ENCODE measurements around the gene LY86. TPM values are rescaled to one million over a fixed set of nuclear protein-coding genes. Genes with fewer than 3 reads are reported as not detected.

The LY86 gene
- total and polyA plus RNA-seq, 9 of the 15 experiments (the other 6 are each of a cell fraction or from before 2014, with no cell fraction given): 0.08 to 0.20 TPM; not detected in 7

GRCh38 chr6:6654599-6655575 is 66.4 kb downstream of the LY86 start (continued):
- TF ChIP-seq ZNF311 (CRISPR knock-in tag; IDR thresholded peaks at IDR 0.05) (peak; percentile 96), ZNF324 (CRISPR knock-in tag; IDR thresholded peaks at IDR 0.05) (peak; percentile 33; the same call in 1 of the 2 replicates), SIN3B (IDR thresholded peaks at IDR 0.05; ENCODE audit: low read depth) (no peak), ZNF239 (CRISPR knock-in tag; IDR thresholded peaks at IDR 0.05) (peak; percentile 29), RHOXF2B (CRISPR knock-in tag; conservative IDR thresholded peaks at IDR 0.05) (peak; percentile 88; the same call in 1 of the 2 replicates), ETV1 (tag; conservative IDR thresholded peaks at IDR 0.05; ENCODE audit: low read depth) (peak; percentile 90), SMAD3 (CRISPR knock-in tag; conservative IDR thresholded peaks at IDR 0.05) (peak; percentile 82), IFI16 (CRISPR knock-in tag; IDR thresholded peaks at IDR 0.05) (0 out of 2 replicates have a peak, but pooled peaks have one; percentile 37), KLF6 (CRISPR knock-in tag; IDR thresholded peaks at IDR 0.05; ENCODE audit: borderline replicate concordance) (peak; percentile 80; the same call in 1 of the 2 replicates), HINFP (tag; conservative IDR thresholded peaks at IDR 0.05; ENCODE audit: low read depth) (0 out of 2 replicates have a peak, but pooled peaks have one; percentile 12), POLR2H (tag; IDR thresholded peaks at IDR 0.05; ENCODE audit: low read depth) (peak; percentile 73), TBP (optimal IDR thresholded peaks at IDR 0.05; ENCODE audit: low read depth, low read length) (no peak), SRF (CRISPR knock-in tag; IDR thresholded peaks at IDR 0.05) (0 out of 4 replicates have a peak, but pooled peaks of 1 of the 2 experiments have one; percentile 36), KLF13 (tag; IDR thresholded peaks at IDR 0.05; ENCODE audit: borderline replicate concordance, low read depth) (peak; percentile 61; the same call in 1 of the 2 replicates), ETV5 (CRISPR knock-in tag; IDR thresholded peaks at IDR 0.05; ENCODE audit: low read depth) (peak; percentile 80)
- TF ChIP-seq, protein P1, sequence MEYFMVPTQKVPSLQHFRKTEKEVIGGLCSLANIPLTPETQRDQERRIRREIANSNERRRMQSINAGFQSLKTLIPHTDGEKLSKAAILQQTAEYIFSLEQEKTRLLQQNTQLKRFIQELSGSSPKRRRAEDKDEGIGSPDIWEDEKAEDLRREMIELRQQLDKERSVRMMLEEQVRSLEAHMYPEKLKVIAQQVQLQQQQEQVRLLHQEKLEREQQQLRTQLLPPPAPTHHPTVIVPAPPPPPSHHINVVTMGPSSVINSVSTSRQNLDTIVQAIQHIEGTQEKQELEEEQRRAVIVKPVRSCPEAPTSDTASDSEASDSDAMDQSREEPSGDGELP (CRISPR knock-in tag; IDR thresholded peaks at IDR 0.05; ENCODE audit: borderline replicate concordance): peak; percentile 29
- TF ChIP-seq, protein P2, sequence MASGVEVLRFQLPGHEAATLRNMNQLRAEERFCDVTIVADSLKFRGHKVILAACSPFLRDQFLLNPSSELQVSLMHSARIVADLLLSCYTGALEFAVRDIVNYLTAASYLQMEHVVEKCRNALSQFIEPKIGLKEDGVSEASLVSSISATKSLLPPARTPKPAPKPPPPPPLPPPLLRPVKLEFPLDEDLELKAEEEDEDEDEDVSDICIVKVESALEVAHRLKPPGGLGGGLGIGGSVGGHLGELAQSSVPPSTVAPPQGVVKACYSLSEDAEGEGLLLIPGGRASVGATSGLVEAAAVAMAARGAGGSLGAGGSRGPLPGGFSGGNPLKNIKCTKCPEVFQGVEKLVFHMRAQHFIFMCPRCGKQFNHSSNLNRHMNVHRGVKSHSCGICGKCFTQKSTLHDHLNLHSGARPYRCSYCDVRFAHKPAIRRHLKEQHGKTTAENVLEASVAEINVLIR (CRISPR knock-in tag; IDR thresholded peaks at IDR 0.05): 0 out of 2 replicates have a peak, but pooled peaks have one; percentile 8
- TF ChIP-seq, protein P3, sequence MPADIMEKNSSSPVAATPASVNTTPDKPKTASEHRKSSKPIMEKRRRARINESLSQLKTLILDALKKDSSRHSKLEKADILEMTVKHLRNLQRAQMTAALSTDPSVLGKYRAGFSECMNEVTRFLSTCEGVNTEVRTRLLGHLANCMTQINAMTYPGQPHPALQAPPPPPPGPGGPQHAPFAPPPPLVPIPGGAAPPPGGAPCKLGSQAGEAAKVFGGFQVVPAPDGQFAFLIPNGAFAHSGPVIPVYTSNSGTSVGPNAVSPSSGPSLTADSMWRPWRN (IDR thresholded peaks at IDR 0.05; ENCODE audit: low read depth): 0 out of 2 replicates have a peak, but pooled peaks have one; percentile 21
- TF ChIP-seq, protein P4, sequence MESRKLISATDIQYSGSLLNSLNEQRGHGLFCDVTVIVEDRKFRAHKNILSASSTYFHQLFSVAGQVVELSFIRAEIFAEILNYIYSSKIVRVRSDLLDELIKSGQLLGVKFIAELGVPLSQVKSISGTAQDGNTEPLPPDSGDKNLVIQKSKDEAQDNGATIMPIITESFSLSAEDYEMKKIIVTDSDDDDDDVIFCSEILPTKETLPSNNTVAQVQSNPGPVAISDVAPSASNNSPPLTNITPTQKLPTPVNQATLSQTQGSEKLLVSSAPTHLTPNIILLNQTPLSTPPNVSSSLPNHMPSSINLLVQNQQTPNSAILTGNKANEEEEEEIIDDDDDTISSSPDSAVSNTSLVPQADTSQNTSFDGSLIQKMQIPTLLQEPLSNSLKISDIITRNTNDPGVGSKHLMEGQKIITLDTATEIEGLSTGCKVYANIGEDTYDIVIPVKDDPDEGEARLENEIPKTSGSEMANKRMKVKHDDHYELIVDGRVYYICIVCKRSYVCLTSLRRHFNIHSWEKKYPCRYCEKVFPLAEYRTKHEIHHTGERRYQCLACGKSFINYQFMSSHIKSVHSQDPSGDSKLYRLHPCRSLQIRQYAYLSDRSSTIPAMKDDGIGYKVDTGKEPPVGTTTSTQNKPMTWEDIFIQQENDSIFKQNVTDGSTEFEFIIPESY (CRISPR knock-in tag; IDR thresholded peaks at IDR 0.05): peak; percentile 58; the same call in 1 of the 2 replicates
